Endothelial cell of coronary artery (primary cell): ENCODE results near the gene POC1B. TPM values are rescaled to one million over a fixed set of nuclear protein-coding genes. Genes with fewer than 3 reads are reported as not detected.

Experiments
- total RNA-seq: library from RNA; depleted of rRNA; stranded (reverse); fragments of >200 nt; gene quantifications from 2 replicates; pipeline ENCODE4 v1.2.3, GENCODE V29; 2014

POC1B gene
- total RNA-seq: 13.9 and 17.3 TPM in 2 replicates

DNA sequence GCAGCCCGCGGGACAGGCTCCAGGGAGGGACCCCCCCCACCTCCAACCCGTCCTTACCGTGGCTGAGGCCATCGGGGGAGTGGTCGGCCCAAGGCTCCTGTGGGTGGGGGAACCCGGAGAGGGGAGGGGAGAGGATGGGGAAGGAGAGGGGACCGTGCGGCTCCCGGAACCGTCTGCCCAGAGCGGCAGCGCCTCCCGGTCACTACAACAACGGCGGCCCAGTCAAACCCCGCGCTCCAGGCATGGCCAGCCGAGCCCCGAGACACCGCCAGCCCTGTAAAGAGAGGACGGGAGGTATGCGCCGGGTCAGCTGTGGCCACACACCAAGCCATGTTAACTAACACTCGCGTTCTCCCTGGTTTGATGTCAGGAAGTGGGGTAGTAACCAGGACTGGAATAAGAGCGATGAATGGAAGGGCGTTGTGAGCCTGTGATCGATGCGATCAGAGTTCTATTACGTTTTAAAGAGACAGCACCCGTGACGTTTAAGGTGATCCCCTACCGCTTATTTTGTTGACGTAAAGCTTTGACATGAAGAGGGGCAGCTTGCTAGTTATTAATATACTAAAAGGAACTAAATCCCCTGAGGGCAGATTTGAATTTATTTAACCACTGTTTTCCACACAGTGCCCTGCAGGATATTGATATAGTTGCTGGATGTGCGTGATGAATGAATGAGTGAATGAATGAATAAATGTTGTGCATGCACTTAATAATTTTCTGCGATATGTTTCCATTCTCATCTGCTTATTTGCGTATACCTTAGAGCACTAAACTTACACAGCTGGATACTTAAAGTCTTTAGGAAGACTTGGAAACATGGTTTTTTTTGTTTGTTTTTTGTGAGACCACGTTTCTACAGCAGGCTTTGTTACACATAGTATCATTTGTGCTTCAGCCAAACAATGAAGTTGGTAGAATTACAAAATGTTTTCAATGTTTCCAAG lies at the start of gene POC1B:
POC1B (minus strand) TSS at position 224 of the 947 bp plus-strand sequence; CDS start at position 72, 152 bp downstream.

DNA sequence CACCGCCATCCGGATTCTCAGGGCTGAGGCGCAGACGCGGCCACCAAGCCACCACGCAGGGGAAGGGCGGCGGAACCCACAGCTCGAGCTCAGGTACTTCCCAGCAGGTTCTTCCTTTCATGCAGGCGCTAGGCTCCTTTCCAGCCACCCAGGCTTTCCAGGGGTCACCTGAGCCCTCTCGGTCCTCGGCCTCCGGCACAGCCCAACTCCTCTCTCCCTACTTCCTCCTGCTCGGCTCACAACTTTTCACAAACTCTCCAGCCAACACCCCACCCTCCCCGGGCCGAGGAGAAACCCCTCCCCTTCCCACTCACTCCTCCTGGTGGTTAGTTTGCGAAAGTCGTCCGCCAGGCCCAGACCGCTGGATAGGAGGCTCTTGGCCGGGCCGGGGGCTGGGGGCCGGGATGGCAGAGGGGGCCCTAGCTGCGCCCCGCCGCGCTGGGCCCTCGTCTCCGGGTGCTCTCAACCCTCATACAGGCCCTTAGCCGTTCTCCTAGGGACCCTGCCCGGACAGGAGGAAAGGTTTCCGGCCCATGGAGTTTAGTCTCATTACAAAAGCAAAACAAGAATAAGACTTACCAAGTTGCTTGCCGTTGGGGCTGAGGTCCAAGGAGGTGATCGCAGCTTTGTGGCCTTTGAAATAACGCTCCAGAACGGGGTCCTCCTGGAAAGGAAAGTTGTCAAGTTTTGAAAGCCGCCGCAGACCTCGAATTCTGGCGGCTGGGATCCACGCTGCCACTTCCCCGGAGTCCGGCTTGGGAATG lies 1.1 kb downstream of the POC1B start, which contains the start of gene GALNT4:
GALNT4 (minus strand) TSS at position 256 of the 764 bp plus-strand sequence; CDS start at position 9, 247 bp downstream.

Other genes starting within 250 kb of the POC1B start
- gene DUSP6, start 173.5 kb downstream of the POC1B start, total RNA-seq: 214 and 246 TPM in 2 replicates
- gene GALNT4, start 1.3 kb downstream of the POC1B start, total RNA-seq: 19.0 and 22.5 TPM in 2 replicates
- gene ATP2B1, start 182.8 kb upstream of the POC1B start, total RNA-seq: 23.5 and 32.5 TPM in 2 replicates